GM12801 (cell line): ENCODE data around the gene LRRC63.

Experiments
- CTCF ChIP-seq: IDR thresholded peaks from one replicate; pipeline ENCODE4 v1.5.1; 2011; ENCODE audit warnings: control low read depth; ENCODE audit not compliant: insufficient read length; ENCODE audit errors: extremely low read depth

The LRRC63 gene

DNA sequence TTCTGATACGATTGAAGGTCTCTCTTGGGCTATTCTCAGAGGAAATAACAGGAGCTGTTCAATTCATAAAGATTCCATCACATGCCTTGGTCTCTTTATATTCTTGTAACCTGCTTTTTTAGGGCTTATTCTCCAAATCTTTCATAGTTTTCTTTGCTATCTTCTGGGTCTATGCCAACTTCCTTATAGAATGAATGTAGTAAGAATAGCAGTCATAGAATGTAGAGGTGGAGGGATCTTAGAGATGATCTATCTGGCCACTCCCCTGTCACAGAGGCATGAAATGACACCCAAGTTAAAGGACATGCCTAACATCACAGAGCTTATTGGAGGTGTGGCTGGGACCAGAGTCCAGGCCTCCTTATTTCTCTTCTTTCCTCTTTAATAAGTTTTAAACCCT, 42.9 kb upstream of the LRRC63 start:
- TF ChIP-seq CTCF = no peak

GRCh38 chr13:46169758-46170157, 42.0 kb upstream of the LRRC63 start:
- no peak for TF ChIP-seq CTCF

DNA sequence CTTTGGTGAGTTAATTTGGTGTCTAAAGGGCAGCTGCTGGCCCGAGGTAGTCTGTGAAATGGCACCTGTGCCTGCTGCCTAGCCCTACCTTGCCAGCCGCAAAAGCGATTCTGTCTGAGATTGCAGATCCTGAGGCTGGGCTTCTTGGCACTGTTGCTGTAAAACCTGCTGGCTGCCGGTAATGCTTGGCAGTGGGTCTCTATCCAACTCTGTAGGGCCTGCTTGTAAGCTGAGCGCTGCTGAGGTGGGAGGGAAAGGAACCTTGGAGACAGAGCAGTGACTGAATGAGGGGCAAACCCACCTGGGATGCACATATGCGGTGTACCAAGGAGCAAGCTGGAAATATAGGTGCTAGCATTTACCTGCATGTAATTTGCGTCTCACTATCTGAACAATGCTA, 41.5 kb upstream of the LRRC63 start:
- TF ChIP-seq CTCF = no peak

- no peak for TF ChIP-seq CTCF
Measured at GRCh38 chr13:46170687-46171086, 41.0 kb upstream of the LRRC63 start.

- no peak for TF ChIP-seq CTCF
Measured at GRCh38 chr13:46171217-46171616, 40.5 kb upstream of the LRRC63 start.

GRCh38 chr13:46171739-46172138, 40.0 kb upstream of the LRRC63 start:
- no peak for TF ChIP-seq CTCF

- no peak for TF ChIP-seq CTCF
Measured at GRCh38 chr13:46172531-46172991, 39.2 kb upstream of the LRRC63 start.

- no peak for TF ChIP-seq CTCF
Measured at GRCh38 chr13:46173656-46174055, 38.1 kb upstream of the LRRC63 start.
